GM19023 (cell line): ENCODE results near the gene MAVS.
"Not testable (repeated sequence)": the region's sequence is repeated elsewhere in the genome, so short reads cannot be mapped to it uniquely, and the experiment has no call there.

Experiments used
- ATAC-seq: cut with Tn5 transposase; IDR thresholded peaks from one replicate; pipeline ENCODE4 v1.9.1; 2021; ENCODE audit warnings: mild to moderate bottlenecking, moderate library complexity; ENCODE audit not compliant: unreplicated experiment

The MAVS gene

DNA sequence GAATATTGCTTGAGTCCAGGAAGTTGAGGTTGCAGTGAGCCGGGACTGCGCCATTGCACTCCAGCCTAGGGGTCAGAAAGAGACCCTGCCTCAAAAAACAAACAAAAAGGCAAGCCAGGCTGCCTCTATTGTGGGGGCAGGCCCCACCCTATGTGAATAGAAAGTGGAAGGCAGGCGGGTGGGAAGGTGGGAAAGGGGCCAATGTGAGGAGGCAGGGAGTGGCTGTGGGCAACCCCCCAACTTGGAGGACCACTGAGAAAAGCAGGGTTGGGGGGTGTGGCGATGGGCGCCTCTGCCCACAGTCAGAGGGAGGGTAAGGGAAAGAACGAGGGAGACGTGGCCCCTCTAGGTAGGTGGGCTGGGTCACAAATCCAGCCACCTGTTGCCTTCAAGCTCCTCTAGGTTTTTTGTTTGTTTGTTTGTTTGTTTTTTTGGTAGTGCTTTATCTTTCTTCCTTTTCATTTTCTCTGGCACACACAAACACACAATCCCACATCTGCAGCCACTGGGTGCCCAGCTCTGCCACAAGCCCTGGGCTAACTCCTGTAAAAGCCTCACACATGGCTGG lies 31.6 kb upstream of the MAVS start:
- ATAC-seq: no peak

GRCh38 chr20:3815703-3816315 lies 30.8 kb upstream of the MAVS start:
- no peak for ATAC-seq

GRCh38 chr20:3818155-3819151 lies 28.2 kb upstream of the MAVS start:
- no peak for ATAC-seq

GRCh38 chr20:3819411-3820047 lies 27.1 kb upstream of the MAVS start:
- no peak for ATAC-seq

- ATAC-seq: peak; percentile 84
Measured at GRCh38 chr20:3820048-3820900, 26.4 kb upstream of the MAVS start, which contains the start of gene AP5S1. TSS of gene AP5S1 (plus strand) at chr20:3820547. CDS start at chr20:3822118, 1,571 bp downstream.

DNA sequence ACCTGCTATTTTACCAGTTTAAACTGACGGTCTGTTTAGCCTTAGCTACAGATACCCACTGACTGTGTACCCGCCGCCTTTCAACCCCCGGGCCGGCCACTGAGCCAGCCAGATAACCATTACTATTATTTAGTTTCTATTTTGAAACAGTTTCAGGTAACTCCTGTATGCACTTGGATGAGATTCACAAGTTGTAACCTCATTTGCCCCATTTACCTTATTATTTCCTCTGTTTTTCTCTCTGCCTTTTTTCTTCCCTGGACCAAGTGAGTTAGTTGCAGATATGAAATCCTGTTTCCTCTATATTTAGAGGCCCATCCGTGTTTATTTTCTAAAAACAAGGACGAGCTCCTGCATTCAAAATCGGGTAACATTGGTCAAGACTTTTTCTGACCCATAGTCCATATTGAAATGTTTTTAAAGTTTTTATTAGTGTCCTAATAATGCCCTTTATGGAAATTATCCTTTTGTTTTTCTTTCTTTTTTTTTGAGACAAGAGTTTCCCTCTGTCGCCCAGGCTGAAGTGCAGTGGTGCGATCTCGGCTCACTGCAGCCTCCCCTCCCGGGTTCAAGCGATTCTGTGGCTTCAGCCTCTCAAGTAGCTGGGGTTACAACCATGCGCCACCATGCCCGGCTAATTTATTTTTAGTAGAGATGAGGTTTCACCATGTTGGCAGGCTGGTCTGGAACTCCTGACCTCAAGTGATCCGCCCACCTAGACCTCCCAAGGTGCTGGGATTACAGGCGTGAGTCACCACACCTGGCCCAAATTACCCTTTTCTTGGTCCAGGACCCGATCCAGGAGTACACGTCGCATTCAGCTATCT lies 25.5 kb upstream of the MAVS start:
- ATAC-seq: peak; percentile 4

DNA sequence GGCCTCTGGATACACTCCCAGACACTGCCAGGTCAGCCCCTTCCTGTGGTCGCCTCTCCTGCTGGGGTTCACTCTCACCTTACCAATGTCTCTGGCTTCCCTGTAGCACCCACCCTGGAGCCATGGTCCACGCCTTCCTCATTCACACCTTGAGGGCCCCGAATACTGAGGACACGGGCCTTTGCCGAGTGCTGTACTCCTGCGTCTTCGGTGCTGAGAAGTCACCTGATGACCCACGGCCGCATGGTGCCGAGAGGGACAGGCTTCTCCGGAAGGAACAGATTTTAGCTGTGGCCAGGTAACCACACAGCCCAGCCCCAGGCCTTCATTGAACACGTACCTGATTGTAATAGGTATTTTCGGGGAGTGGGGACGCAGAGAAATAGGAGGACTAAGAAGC lies 24.6 kb upstream of the MAVS start:
- ATAC-seq: no peak

DNA sequence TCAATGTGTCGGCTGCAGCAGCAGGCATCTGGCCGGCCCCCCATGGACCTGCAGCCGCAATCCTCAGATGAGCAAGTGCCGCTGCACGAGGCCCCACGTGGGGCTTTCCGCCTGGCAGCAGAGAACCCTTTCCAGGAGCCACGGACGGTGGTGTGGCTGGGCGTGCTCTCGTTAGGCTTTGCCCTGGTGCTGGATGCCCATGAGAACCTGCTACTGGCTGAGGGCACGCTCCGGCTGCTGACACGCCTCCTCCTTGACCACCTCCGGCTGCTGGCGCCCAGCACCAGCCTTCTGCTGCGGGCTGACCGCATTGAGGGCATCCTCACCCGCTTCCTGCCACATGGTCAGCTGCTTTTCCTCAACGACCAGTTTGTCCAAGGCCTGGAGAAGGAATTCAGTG lies 22.8 kb upstream of the MAVS start:
- no peak for ATAC-seq

- ATAC-seq: no peak
Measured at GRCh38 chr20:3825526-3825925, 21.1 kb upstream of the MAVS start.

GRCh38 chr20:3826420-3826819 lies 20.2 kb upstream of the MAVS start:
- ATAC-seq: no peak

DNA sequence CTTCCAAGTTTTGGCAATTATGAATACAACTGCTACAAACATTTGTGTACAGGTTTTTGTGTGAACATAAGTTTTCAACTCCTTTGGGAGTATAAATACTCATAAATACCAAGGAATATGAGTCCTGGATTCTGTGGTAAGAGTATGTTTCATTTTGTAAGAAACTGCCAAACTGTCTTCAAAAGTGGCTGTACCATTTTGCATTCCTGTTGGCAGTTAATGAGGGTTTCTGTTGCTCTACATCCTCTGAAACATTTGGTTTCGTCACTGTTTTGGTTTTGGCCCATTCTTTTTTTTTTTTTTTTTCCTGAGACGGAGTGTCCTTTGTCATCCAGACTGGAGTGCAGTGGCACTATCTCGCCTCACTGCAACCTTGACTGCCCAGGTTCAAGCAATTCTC lies 17.8 kb upstream of the MAVS start:
- no peak for ATAC-seq

GRCh38 chr20:3829891-3830290 lies 16.7 kb upstream of the MAVS start:
- ATAC-seq: not testable (repeated sequence)

GRCh38 chr20:3836132-3836531 lies 10.5 kb upstream of the MAVS start:
- ATAC-seq: no peak

- no peak for ATAC-seq
Measured at GRCh38 chr20:3839328-3839727, 7.3 kb upstream of the MAVS start.

DNA sequence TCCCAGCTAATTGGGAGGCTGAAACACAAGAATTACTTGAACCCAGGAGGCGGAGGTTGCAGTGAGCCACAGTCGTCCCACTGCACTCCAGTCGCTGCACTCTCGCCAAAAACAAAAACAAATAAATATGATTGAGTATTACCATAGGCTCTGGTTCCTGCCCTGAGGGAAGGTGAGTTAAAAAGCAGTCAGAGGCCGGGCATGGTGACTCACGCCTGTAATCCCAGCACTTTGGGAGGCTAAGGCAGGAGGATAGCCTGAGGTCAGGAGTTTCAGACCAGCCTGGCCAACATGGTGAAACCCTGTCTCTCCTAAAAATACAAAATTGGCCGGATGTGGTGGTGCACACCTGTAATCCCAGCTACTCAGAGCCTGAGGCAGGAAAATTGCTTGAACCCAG lies 6.4 kb upstream of the MAVS start:
- not testable (repeated sequence) for ATAC-seq

GRCh38 chr20:3842348-3842930 lies 4.2 kb upstream of the MAVS start:
- no peak for ATAC-seq

DNA sequence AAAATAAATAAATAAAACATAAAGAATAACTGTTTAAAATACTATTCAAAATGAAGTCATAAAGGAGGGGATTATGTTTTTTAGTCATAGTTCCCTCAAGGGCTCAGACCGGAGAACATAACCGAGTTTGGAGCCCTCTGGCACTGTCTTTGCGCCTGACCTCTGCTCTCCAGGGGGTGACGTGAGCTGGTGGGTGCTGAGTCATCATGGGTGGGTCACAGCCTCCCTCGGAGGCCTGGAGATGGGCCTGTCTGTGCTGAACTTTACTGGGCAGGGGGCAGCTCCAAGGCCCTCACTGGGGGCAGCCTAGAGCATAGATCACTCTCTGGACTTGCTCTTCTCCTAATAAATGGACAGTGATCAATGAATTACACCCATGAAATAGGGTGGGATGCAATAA lies 3.1 kb upstream of the MAVS start:
- ATAC-seq: no peak

DNA sequence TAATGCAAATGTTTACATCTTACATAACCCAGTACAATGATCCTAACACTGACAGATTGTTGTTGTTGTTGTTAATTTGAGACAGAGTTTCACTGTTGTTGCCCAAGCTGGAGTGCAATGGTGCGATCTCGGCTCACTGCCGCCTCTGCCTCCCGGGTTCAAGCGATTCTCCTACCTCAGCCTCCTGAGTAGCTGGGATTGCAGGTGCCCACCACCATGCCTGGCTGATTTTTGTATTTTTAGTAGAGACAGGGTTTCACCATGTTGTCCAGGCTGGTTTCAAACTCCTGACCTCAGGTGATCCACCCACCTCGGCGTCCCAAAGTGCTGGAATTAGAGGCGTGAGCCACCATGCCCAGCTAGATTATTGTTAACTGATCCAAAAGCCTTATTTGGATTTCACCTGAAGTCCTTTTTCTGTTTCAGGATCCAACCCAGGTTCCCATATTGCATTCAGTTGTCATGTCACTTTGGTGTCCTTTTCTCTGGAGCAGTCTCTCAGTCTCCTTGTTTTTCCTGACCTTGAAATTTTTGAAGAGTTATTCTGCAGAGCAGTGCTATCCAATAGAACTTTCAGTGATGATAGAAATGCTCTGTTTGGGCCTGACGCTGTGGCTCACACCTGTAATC lies 2.5 kb upstream of the MAVS start:
- ATAC-seq: not testable (repeated sequence)

- no peak for ATAC-seq
Measured at GRCh38 chr20:3846378-3846739, 275 bp upstream of the MAVS start.
